BJ (cell line): Measurements from ENCODE around the gene TMEM47. TPM values are rescaled to one million over a fixed set of nuclear protein-coding genes. Genes with fewer than 3 reads are reported as not detected.
A peak's percentile ranks its signal among the peaks of the same experiment; 100 is the strongest.

Source experiments
- CTCF ChIA-PET: fragments of 350-600 bp; formaldehyde crosslinking; extraction: SDS; loops from one replicate; lab custom pipeline; 2021; ENCODE audit warnings: antibody characterized with exemption, inconsistent platforms; lab: Yijun Ruan, JAX
- POLR2A ChIA-PET: fragments of 300-600 bp; sonication (Branson Sonifier 250); formaldehyde crosslinking; extraction: SDS; loops from one replicate; lab custom pipeline; 2021; ENCODE audit warnings: antibody characterized with exemption; lab: Charles Lee
- DNase-seq: peaks from one replicate; pipeline ENCODE4 v3.0.0-alpha.2; 2011; ENCODE audit warnings: low read depth
- H3K27me3 ChIP-seq: 2 replicates; pipeline ENCODE4 v1.6.0; 2011; ENCODE audit warnings: low read length; ENCODE audit not compliant: control insufficient read depth, insufficient read depth
- H3K36me3 ChIP-seq: 2 replicates; pipeline ENCODE4 v1.5.1; 2011; ENCODE audit warnings: low read length; ENCODE audit not compliant: control insufficient read depth, insufficient read depth
- H3K4me3 ChIP-seq: 2 replicates; pipeline ENCODE4 v1.5.1; 2011; ENCODE audit warnings: low read depth, mild to moderate bottlenecking, control low read depth, low read length
- CTCF ChIP-seq: IDR thresholded peaks from 2 replicates; pipeline ENCODE4 v1.5.1; 2011; ENCODE audit warnings: low read depth, mild to moderate bottlenecking, control low read depth, inconsistent platforms, low read length, moderate library complexity; ENCODE audit not compliant: insufficient read depth
- polyA plus RNA-seq: library from polyadenylated mRNA; depleted of rRNA; stranded (reverse); fragments of >200 nt; gene quantifications from 2 replicates; pipeline ENCODE4 v1.2.3, GENCODE V29; 2011

TMEM47 gene
- polyA plus RNA-seq, 1 experiment: 56.9 TPM

GRCh38 chrX:34656467-34656841, 631 bp downstream of the TMEM47 start:
- POLR2A ChIA-PET: no interaction called here

GRCh38 chrX:34655501-34656455, 1.3 kb downstream of the TMEM47 start:
- no peaks in the 10 kb centered on the region for H3K36me3 ChIP-seq
- CTCF ChIA-PET: interaction anchor here (1.1 to 1.5 kb wide), 2 partner anchors 17 to 157 kb away, joined by 3 to 4 read pairs; no protein-coding TSS in a partner anchor
- H3K27me3 ChIP-seq: no peaks in the 10 kb centered on the region
- TF ChIP-seq CTCF: no peak
- no peak for DNase-seq
- POLR2A ChIA-PET: no interaction called here
- peak overlapping the region; percentile 84 for H3K4me3 ChIP-seq

More at GRCh38 chrX:34656467-34656841, 631 bp downstream of the TMEM47 start:
- DNase-seq: no peak
- Histone ChIP-seq H3K4me3 (peak overlapping the region; percentile 84), H3K36me3 (no peaks in the 10 kb centered on the region), H3K27me3 (no peaks in the 10 kb centered on the region)
- CTCF ChIA-PET: interaction anchor here (1.1 kb wide), 1 partner anchor 157 kb away, joined by 3 read pairs; no protein-coding TSS in a partner anchor
- no peak for TF ChIP-seq CTCF

- H3K4me3 ChIP-seq: peak overlapping the region; percentile 84
- DNase-seq: no peak
- POLR2A ChIA-PET: no interaction called here
- no peak for TF ChIP-seq CTCF
- CTCF ChIA-PET: interaction anchor here (0.8 to 1.5 kb wide), 2 partner anchors 17 to 192 kb away, joined by 3 to 4 read pairs; no protein-coding TSS in a partner anchor
- H3K36me3 ChIP-seq: no peaks in the 10 kb centered on the region
- no peaks in the 10 kb centered on the region for H3K27me3 ChIP-seq
Measured at GRCh38 chrX:34654696-34655490, 2.2 kb downstream of the TMEM47 start.

- Histone ChIP-seq H3K4me3 (peak overlapping the region; percentile 84), H3K36me3 (no peaks in the 10 kb centered on the region), H3K27me3 (no peaks in the 10 kb centered on the region)
- TF ChIP-seq CTCF: no peak
- ChIA-PET POLR2A (no interaction called here), CTCF (no interaction called here)
- DNase-seq: no peak
Measured at GRCh38 chrX:34653811-34654210, 3.3 kb downstream of the TMEM47 start.

GRCh38 chrX:34642849-34643248, 14.2 kb downstream of the TMEM47 start:
- no peak for TF ChIP-seq CTCF
- Histone ChIP-seq H3K27me3 (no peaks in the 10 kb centered on the region), H3K4me3 (no peak overlapping the region), H3K36me3 (no peaks in the 10 kb centered on the region)
- no peak for DNase-seq
- CTCF ChIA-PET: no interaction called here
- POLR2A ChIA-PET: no interaction called here
